ENCODE measurements around the gene CPSF6.

- TF ChIP-seq CTCF (IDR thresholded peaks at IDR 0.05): no peak
- no peak for TF ChIP-seq ZNF263 (CRISPR knock-in tag; IDR thresholded peaks at IDR 0.05; ENCODE audit: low read depth)
- no peak for TF ChIP-seq ATF2 (CRISPR knock-in tag; IDR thresholded peaks at IDR 0.05; ENCODE audit: borderline replicate concordance, low read depth)
- no peak for TF ChIP-seq ESRRA (CRISPR knock-in tag; IDR thresholded peaks at IDR 0.05; ENCODE audit: borderline replicate concordance)
- TF ChIP-seq E2F1 (CRISPR knock-in tag; IDR thresholded peaks at IDR 0.05): no peak
- no peak; the same call in 1 of the 2 replicates for TF ChIP-seq MAX (CRISPR knock-in tag; IDR thresholded peaks at IDR 0.05)
- TF ChIP-seq TEAD4 (CRISPR knock-in tag; IDR thresholded peaks at IDR 0.05): no peak
- TF ChIP-seq ZNF532 (CRISPR knock-in tag; IDR thresholded peaks at IDR 0.05; ENCODE audit: borderline replicate concordance): no peak
These were observed 707 bp downstream of the CPSF6 start for GRCh38 chr12:69239922-69240630.
